ENCODE results near the gene LRRC4C.
"Not testable (repeated sequence)": the region's sequence is repeated elsewhere in the genome, so short reads cannot be mapped to it uniquely, and the experiment has no call there.

LRRC4C gene

DNA sequence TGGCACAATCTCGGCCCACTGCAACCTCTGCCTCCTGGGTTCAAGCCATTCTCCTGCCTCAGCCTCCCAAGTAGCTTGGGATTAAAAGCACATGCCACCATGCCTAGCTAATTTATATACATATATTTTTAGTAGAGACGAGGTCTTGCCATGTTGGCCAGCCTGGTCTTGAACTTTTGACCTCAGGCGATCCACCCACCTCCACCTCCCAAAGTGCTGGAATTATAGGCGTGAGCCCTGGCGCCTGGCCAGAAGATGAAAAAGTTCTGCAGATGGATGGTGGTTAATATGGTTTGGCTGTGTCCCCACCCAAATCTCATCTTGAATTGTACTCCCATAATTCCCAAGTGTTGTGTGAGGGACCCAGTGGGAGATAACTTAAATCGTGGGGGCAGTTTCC, 937.4 kb downstream of the LRRC4C start:
- H3K27me3 ChIP-seq (ENCODE audit: control insufficient read depth in 1 of 2, insufficient read depth in 1 of 2, low read length in 2 of 2); H3K79me1 ChIP-seq (replicated peaks; ENCODE audit: low read length, poor library complexity, severe bottlenecking); H3K27ac ChIP-seq (ENCODE audit: low read length, poor library complexity, severe bottlenecking); H3K36me3 ChIP-seq (ENCODE audit: control insufficient read depth in 1 of 2, insufficient read depth in 2 of 2, low read depth in 1 of 2, low read length in 2 of 2); H2AFZ ChIP-seq (ENCODE audit: low read depth, low read length); H2AK5ac ChIP-seq (ENCODE audit: low read length, severe bottlenecking); H4K91ac ChIP-seq (ENCODE audit: low read length); H3K23ac ChIP-seq (ENCODE audit: low read length in 2 of 2); H3K18ac ChIP-seq (ENCODE audit: low read depth in 1 of 2, low read length in 2 of 2); H2BK120ac ChIP-seq (ENCODE audit: low read depth, low read length); DNase-seq; H3K4me3 ChIP-seq (ENCODE audit: insufficient read depth in 1 of 2, low read depth in 1 of 2, low read length in 2 of 2); H3K9me3 ChIP-seq (ENCODE audit: control insufficient read depth, low read length); H2BK12ac ChIP-seq (ENCODE audit: low read length in 2 of 2); H3K14ac ChIP-seq (ENCODE audit: low read length in 2 of 2); H3K4ac ChIP-seq (ENCODE audit: low read depth in 1 of 2, low read length in 2 of 2); H2BK5ac ChIP-seq (ENCODE audit: low read depth, low read length, poor library complexity, severe bottlenecking); H3K9ac ChIP-seq (ENCODE audit: low read length); H2BK15ac ChIP-seq (ENCODE audit: low read depth, poor library complexity, severe bottlenecking); H3K4me1 ChIP-seq (ENCODE audit: control insufficient read depth, insufficient read depth, low read depth, low read length); H4K8ac ChIP-seq (ENCODE audit: low read length); H3K4me2 ChIP-seq (ENCODE audit: low read length, poor library complexity, severe bottlenecking): not testable (repeated sequence)
- 100% methylated on average over 1 of the region's 6 CpGs for WGBS

- no peak overlapping the region for H3K23ac ChIP-seq (ENCODE audit: low read length in 2 of 2)
- H3K4me1 ChIP-seq (ENCODE audit: control insufficient read depth, insufficient read depth, low read depth, low read length), result no peaks in the 10 kb centered on the region
- no peaks in the 10 kb centered on the region for H3K36me3 ChIP-seq (ENCODE audit: control insufficient read depth in 1 of 2, insufficient read depth in 2 of 2, low read depth in 1 of 2, low read length in 2 of 2)
- H3K9ac ChIP-seq (ENCODE audit: low read length), result no peak overlapping the region
- no peak overlapping the region for H3K27ac ChIP-seq (ENCODE audit: low read length, poor library complexity, severe bottlenecking)
- no peaks in the 10 kb centered on the region for H3K79me1 ChIP-seq (replicated peaks; ENCODE audit: low read length, poor library complexity, severe bottlenecking)
- no peak overlapping the region for H4K8ac ChIP-seq (ENCODE audit: low read length)
- no peak overlapping the region for H2BK12ac ChIP-seq (ENCODE audit: low read length in 2 of 2)
- DNase-seq, result no peak
- H3K4me2 ChIP-seq (ENCODE audit: low read length, poor library complexity, severe bottlenecking), result no peak overlapping the region
- H3K4me3 ChIP-seq (ENCODE audit: insufficient read depth in 1 of 2, low read depth in 1 of 2, low read length in 2 of 2), result no peak overlapping the region
- no peak overlapping the region for H2BK120ac ChIP-seq (ENCODE audit: low read depth, low read length)
- H3K14ac ChIP-seq (ENCODE audit: low read length in 2 of 2), result no peak overlapping the region
- H3K9me3 ChIP-seq (ENCODE audit: control insufficient read depth, low read length), result peaks cover 3% of the 10 kb centered on the region
- WGBS, result 94% methylated on average over 1 of the region's 3 CpGs
- no peak overlapping the region for H4K91ac ChIP-seq (ENCODE audit: low read length)
- H2AK5ac ChIP-seq (ENCODE audit: low read length, severe bottlenecking), result no peak overlapping the region
- H2BK15ac ChIP-seq (ENCODE audit: low read depth, poor library complexity, severe bottlenecking), result no peak overlapping the region
- H3K18ac ChIP-seq (ENCODE audit: low read depth in 1 of 2, low read length in 2 of 2), result no peak overlapping the region
- H2BK5ac ChIP-seq (ENCODE audit: low read depth, low read length, poor library complexity, severe bottlenecking), result no peak overlapping the region
- no peaks in the 10 kb centered on the region for H3K27me3 ChIP-seq (ENCODE audit: control insufficient read depth in 1 of 2, insufficient read depth in 1 of 2, low read length in 2 of 2)
- H2AFZ ChIP-seq (ENCODE audit: low read depth, low read length), result no peak overlapping the region
- no peak overlapping the region for H3K4ac ChIP-seq (ENCODE audit: low read depth in 1 of 2, low read length in 2 of 2)
These were observed 942.3 kb downstream of the LRRC4C start for GRCh38 chr11:40517122-40517521.

- H3K4me1 ChIP-seq (ENCODE audit: control insufficient read depth, insufficient read depth, low read depth, low read length), result no peaks in the 10 kb centered on the region
- no peak overlapping the region for H2BK12ac ChIP-seq (ENCODE audit: low read length in 2 of 2)
These were observed 945.3 kb downstream of the LRRC4C start for GRCh38 chr11:40514124-40514523.

DNA sequence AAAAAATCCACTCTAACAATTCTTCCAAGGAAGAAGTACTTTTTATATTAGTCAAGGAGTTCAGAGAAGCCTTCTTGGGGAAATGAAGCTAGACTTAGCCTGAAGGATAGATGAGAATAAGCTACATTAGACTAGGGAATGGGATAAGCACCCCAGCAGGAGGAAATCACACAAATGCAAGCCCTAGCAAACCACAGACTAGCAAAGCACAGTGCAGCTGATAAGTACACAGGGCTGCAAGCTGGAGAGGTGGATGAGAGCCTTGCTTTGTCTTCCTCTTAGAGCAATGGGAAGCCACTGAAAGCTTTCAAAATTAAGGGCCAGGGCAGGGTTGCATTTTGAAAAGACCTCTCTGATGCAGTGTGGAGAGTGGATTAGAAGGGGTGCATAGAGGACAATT, 946.2 kb downstream of the LRRC4C start:
- H3K14ac ChIP-seq (ENCODE audit: low read length in 2 of 2), result no peak overlapping the region
- no peak for DNase-seq
- no peak overlapping the region for H2BK120ac ChIP-seq (ENCODE audit: low read depth, low read length)
- H3K9me3 ChIP-seq (ENCODE audit: control insufficient read depth, low read length), result peaks cover 3% of the 10 kb centered on the region
- H2BK5ac ChIP-seq (ENCODE audit: low read depth, low read length, poor library complexity, severe bottlenecking), result no peak overlapping the region
- H3K4ac ChIP-seq (ENCODE audit: low read depth in 1 of 2, low read length in 2 of 2), result no peak overlapping the region
- H3K4me2 ChIP-seq (ENCODE audit: low read length, poor library complexity, severe bottlenecking), result no peak overlapping the region
- H2BK12ac ChIP-seq (ENCODE audit: low read length in 2 of 2), result no peak overlapping the region
- H3K79me1 ChIP-seq (replicated peaks; ENCODE audit: low read length, poor library complexity, severe bottlenecking), result no peaks in the 10 kb centered on the region
- no peak overlapping the region for H2BK15ac ChIP-seq (ENCODE audit: low read depth, poor library complexity, severe bottlenecking)
- H3K23ac ChIP-seq (ENCODE audit: low read length in 2 of 2), result no peak overlapping the region
- H3K18ac ChIP-seq (ENCODE audit: low read depth in 1 of 2, low read length in 2 of 2), result no peak overlapping the region
- no peak overlapping the region for H3K9ac ChIP-seq (ENCODE audit: low read length)
- no peak overlapping the region for H4K91ac ChIP-seq (ENCODE audit: low read length)
- no peaks in the 10 kb centered on the region for H3K36me3 ChIP-seq (ENCODE audit: control insufficient read depth in 1 of 2, insufficient read depth in 2 of 2, low read depth in 1 of 2, low read length in 2 of 2)
- no peak overlapping the region for H3K4me3 ChIP-seq (ENCODE audit: insufficient read depth in 1 of 2, low read depth in 1 of 2, low read length in 2 of 2)
- no peak overlapping the region for H2AK5ac ChIP-seq (ENCODE audit: low read length, severe bottlenecking)
- no peak overlapping the region for H4K8ac ChIP-seq (ENCODE audit: low read length)
- H3K4me1 ChIP-seq (ENCODE audit: control insufficient read depth, insufficient read depth, low read depth, low read length), result no peaks in the 10 kb centered on the region
- no peaks in the 10 kb centered on the region for H3K27me3 ChIP-seq (ENCODE audit: control insufficient read depth in 1 of 2, insufficient read depth in 1 of 2, low read length in 2 of 2)
- no peak overlapping the region for H2AFZ ChIP-seq (ENCODE audit: low read depth, low read length)
- no peak overlapping the region for H3K27ac ChIP-seq (ENCODE audit: low read length, poor library complexity, severe bottlenecking)

More at GRCh38 chr11:40514124-40514523, 945.3 kb downstream of the LRRC4C start:
- H2BK5ac ChIP-seq (ENCODE audit: low read depth, low read length, poor library complexity, severe bottlenecking), result no peak overlapping the region
- H3K4me3 ChIP-seq (ENCODE audit: insufficient read depth in 1 of 2, low read depth in 1 of 2, low read length in 2 of 2), result no peak overlapping the region
- no peaks in the 10 kb centered on the region for H3K27me3 ChIP-seq (ENCODE audit: control insufficient read depth in 1 of 2, insufficient read depth in 1 of 2, low read length in 2 of 2)
- H3K14ac ChIP-seq (ENCODE audit: low read length in 2 of 2), result no peak overlapping the region
- no peaks in the 10 kb centered on the region for H3K36me3 ChIP-seq (ENCODE audit: control insufficient read depth in 1 of 2, insufficient read depth in 2 of 2, low read depth in 1 of 2, low read length in 2 of 2)
- H3K9ac ChIP-seq (ENCODE audit: low read length), result no peak overlapping the region
- no peak overlapping the region for H3K27ac ChIP-seq (ENCODE audit: low read length, poor library complexity, severe bottlenecking)
- no peaks in the 10 kb centered on the region for H3K79me1 ChIP-seq (replicated peaks; ENCODE audit: low read length, poor library complexity, severe bottlenecking)
- H3K4me2 ChIP-seq (ENCODE audit: low read length, poor library complexity, severe bottlenecking), result no peak overlapping the region
- H2AK5ac ChIP-seq (ENCODE audit: low read length, severe bottlenecking), result no peak overlapping the region
- H3K4ac ChIP-seq (ENCODE audit: low read depth in 1 of 2, low read length in 2 of 2), result no peak overlapping the region
- no peak overlapping the region for H4K8ac ChIP-seq (ENCODE audit: low read length)
- DNase-seq, result peak; percentile 8
- H3K9me3 ChIP-seq (ENCODE audit: control insufficient read depth, low read length), result peaks cover 3% of the 10 kb centered on the region
- H2BK15ac ChIP-seq (ENCODE audit: low read depth, poor library complexity, severe bottlenecking), result no peak overlapping the region
- no peak overlapping the region for H4K91ac ChIP-seq (ENCODE audit: low read length)
- H2BK120ac ChIP-seq (ENCODE audit: low read depth, low read length), result no peak overlapping the region
- no peak overlapping the region for H2AFZ ChIP-seq (ENCODE audit: low read depth, low read length)
- H3K23ac ChIP-seq (ENCODE audit: low read length in 2 of 2), result no peak overlapping the region
- no CpG with 5 or more reads among the region's 1 CpG for WGBS
- no peak overlapping the region for H3K18ac ChIP-seq (ENCODE audit: low read depth in 1 of 2, low read length in 2 of 2)

All from mesenchymal stem cell (in vitro differentiated cells and primary cell).